GM21423 (cell line): Measurements from ENCODE around the gene TRIM77.
"Not testable (repeated sequence)": the region's sequence is repeated elsewhere in the genome, so short reads cannot be mapped to it uniquely, and the experiment has no call there.

Experiments used
- ATAC-seq: cut with Tn5 transposase; IDR thresholded peaks from one replicate; pipeline ENCODE4 v1.9.1; 2021; ENCODE audit warnings: mild to moderate bottlenecking, moderate library complexity; ENCODE audit not compliant: unreplicated experiment

The TRIM77 gene

GRCh38 chr11:89709999-89710398 is at the start of gene TRIM77:
Gene TRIM77, plus strand, starts transcription at chr11:89710299. Its CDS starts 0 bp downstream, at chr11:89710299.
- not testable (repeated sequence) for ATAC-seq

- ATAC-seq: no peak
Measured at GRCh38 chr11:89667001-89667400, 43.1 kb upstream of the TRIM77 start.

- ATAC-seq: not testable (repeated sequence)
Measured at GRCh38 chr11:89668158-89668557, 41.9 kb upstream of the TRIM77 start.

GRCh38 chr11:89669586-89669985 is 40.5 kb upstream of the TRIM77 start:
- not testable (repeated sequence) for ATAC-seq

GRCh38 chr11:89669993-89670669 is 40.0 kb upstream of the TRIM77 start:
- not testable (repeated sequence) for ATAC-seq

- not testable (repeated sequence) for ATAC-seq
Measured at GRCh38 chr11:89672547-89672946, 37.6 kb upstream of the TRIM77 start.

GRCh38 chr11:89673380-89673779 is 36.7 kb upstream of the TRIM77 start:
- ATAC-seq: not testable (repeated sequence)

GRCh38 chr11:89675383-89675782 is 34.7 kb upstream of the TRIM77 start:
- ATAC-seq: not testable (repeated sequence)

- not testable (repeated sequence) for ATAC-seq
Measured at GRCh38 chr11:89675948-89676347, 34.2 kb upstream of the TRIM77 start.

- ATAC-seq: not testable (repeated sequence)
Measured at GRCh38 chr11:89707080-89707479, 3.0 kb upstream of the TRIM77 start.

- not testable (repeated sequence) for ATAC-seq
Measured at GRCh38 chr11:89724866-89725498, 14.9 kb downstream of the TRIM77 start.

- not testable (repeated sequence) for ATAC-seq
Measured at GRCh38 chr11:89730215-89730614, 20.1 kb downstream of the TRIM77 start.

- ATAC-seq: no peak
Measured at GRCh38 chr11:89736566-89736965, 26.5 kb downstream of the TRIM77 start.

GRCh38 chr11:89737116-89737515 is 27.0 kb downstream of the TRIM77 start:
- no peak for ATAC-seq

GRCh38 chr11:89741406-89741805 is 31.3 kb downstream of the TRIM77 start:
- ATAC-seq: not testable (repeated sequence)

- ATAC-seq: not testable (repeated sequence)
Measured at GRCh38 chr11:89744158-89744557, 34.1 kb downstream of the TRIM77 start.

GRCh38 chr11:89750822-89751221 is 40.7 kb downstream of the TRIM77 start:
- not testable (repeated sequence) for ATAC-seq
